Measurements from ENCODE around the gene GPR180. TPM values are rescaled to one million over a fixed set of nuclear protein-coding genes. Genes with fewer than 3 reads are reported as not detected.

The GPR180 gene
- total RNA-seq (2014; rRNA removed; shearing (Covaris generic)) (8.7 and 9.5 TPM in 2 replicates), polyA plus RNA-seq (2016; fragmentation: Nextera tagmentation; extraction: Ambion mirVana) (3.1 and 3.7 TPM in 2 replicates)
- long read RNA-seq, full-length matches to known transcripts: 6 of 12 reads
- long read RNA-seq, partial matches to known transcripts: 0 of 12 reads
- long read RNA-seq, other reads (novel, unspliced or antisense): 6 of 12 reads

GRCh38 chr13:94601446-94602431 is at the start of gene GPR180:
GPR180 (plus strand) TSS chr13:94601857; CDS start chr13:94601928, 71 bp downstream.
- Mint-ChIP-seq H3K4me1 (peaks cover 10% of the 10 kb centered on the region), H3K27ac (peak within 1 kb of the TSS; percentile 83; the same call in 1 of the 2 replicates), H3K36me3 (ENCODE audit: low read depth) (peaks cover 17% of the 10 kb centered on the region), H3K9me3 (peaks cover 16% of the 10 kb centered on the region), H3K4me3 (peak within 1 kb of the TSS; percentile 89), H3K27me3 (ENCODE audit: insufficient read depth, low read depth, poor library complexity) (peaks cover 22% of the 10 kb centered on the region)
- ATAC-seq (peak; percentile 98), DNase-seq (ENCODE audit: low spot score) (peak; percentile 99)
- Histone ChIP-seq H3K79me2 (replicated peaks; ENCODE audit: insufficient read depth) (peaks cover 31% of the 10 kb centered on the region), H3K4me3 (peak within 1 kb of the TSS; percentile 77), H3K4me1 (ENCODE audit: insufficient read depth) (peaks cover 12% of the 10 kb centered on the region; the same call in 1 of the 2 replicates), H4K20me1 (replicated peaks; ENCODE audit: insufficient read depth) (no peaks in the 10 kb centered on the region), H3K27ac (ENCODE audit: low read depth) (peak within 1 kb of the TSS; percentile 48; the same call in 1 of the 2 replicates), H3K36me3 (ENCODE audit: insufficient read depth) (no peaks in the 10 kb centered on the region), H3F3A (replicated peaks; ENCODE audit: low read depth) (no peaks in the 10 kb centered on the region), H3K27me3 (ENCODE audit: insufficient read depth) (peaks cover 13% of the 10 kb centered on the region), H3K4me2 (peak within 1 kb of the TSS; percentile 89), H3K9me2 (ENCODE audit: insufficient read depth) (no peaks in the 10 kb centered on the region), H2AFZ (peak within 1 kb of the TSS; percentile 80; the same call in 1 of the 2 replicates)
- TF ChIP-seq EZH2 (IDR thresholded peaks at IDR 0.05; ENCODE audit: low read depth, unreplicated experiment) (no peak), ETS1 (IDR thresholded peaks at IDR 0.05) (no peak), CREB1 (CRISPR knock-in tag; IDR thresholded peaks at IDR 0.05; ENCODE audit: low read depth) (peak; percentile 71), CTCF (conservative IDR thresholded peaks at IDR 0.05; ENCODE audit: low read depth in 2 of 2) (no peak), ZNF114 (CRISPR knock-in tag; IDR thresholded peaks at IDR 0.05) (no peak), POLR2AphosphoS5 (IDR thresholded peaks at IDR 0.05; ENCODE audit: low read depth) (peak; percentile 88)

DNA sequence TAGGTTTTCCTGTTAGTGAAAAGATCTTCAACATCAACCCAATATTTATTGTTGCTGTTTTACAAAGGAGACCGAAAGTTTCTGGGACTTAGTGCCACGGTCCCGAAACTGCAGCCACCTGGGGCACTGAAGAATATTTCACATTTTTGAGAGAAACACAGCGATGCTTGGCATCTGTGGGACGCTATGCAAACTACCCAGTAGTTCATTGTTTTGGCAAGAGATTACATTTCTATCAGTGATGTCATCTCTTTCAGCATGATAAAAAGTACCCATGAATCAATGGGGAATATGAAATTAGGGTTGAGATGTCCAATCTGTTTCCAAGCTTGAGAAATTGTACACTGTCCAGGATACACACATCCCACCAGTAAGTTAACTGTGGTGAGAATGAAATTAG is 49.6 kb upstream of the GPR180 start:
- no peak overlapping the region for H3K27ac Mint-ChIP-seq
- TF ChIP-seq ZNF331 (CRISPR knock-in tag; IDR thresholded peaks at IDR 0.05; ENCODE audit: low read depth): no peak
- no peak for TF ChIP-seq EZH2 (IDR thresholded peaks at IDR 0.05; ENCODE audit: low read depth, unreplicated experiment)
- no peak for TF ChIP-seq STAT1 (IDR thresholded peaks at IDR 0.05; ENCODE audit: unreplicated experiment)
- no peak for TF ChIP-seq EZH2phosphoT487 (IDR thresholded peaks at IDR 0.05; ENCODE audit: unreplicated experiment)
- TF ChIP-seq CTCF (conservative IDR thresholded peaks at IDR 0.05; ENCODE audit: low read depth in 2 of 2): no peak
- TF ChIP-seq JUNB (IDR thresholded peaks at IDR 0.05; ENCODE audit: unreplicated experiment): no peak
- TF ChIP-seq, protein P1, sequence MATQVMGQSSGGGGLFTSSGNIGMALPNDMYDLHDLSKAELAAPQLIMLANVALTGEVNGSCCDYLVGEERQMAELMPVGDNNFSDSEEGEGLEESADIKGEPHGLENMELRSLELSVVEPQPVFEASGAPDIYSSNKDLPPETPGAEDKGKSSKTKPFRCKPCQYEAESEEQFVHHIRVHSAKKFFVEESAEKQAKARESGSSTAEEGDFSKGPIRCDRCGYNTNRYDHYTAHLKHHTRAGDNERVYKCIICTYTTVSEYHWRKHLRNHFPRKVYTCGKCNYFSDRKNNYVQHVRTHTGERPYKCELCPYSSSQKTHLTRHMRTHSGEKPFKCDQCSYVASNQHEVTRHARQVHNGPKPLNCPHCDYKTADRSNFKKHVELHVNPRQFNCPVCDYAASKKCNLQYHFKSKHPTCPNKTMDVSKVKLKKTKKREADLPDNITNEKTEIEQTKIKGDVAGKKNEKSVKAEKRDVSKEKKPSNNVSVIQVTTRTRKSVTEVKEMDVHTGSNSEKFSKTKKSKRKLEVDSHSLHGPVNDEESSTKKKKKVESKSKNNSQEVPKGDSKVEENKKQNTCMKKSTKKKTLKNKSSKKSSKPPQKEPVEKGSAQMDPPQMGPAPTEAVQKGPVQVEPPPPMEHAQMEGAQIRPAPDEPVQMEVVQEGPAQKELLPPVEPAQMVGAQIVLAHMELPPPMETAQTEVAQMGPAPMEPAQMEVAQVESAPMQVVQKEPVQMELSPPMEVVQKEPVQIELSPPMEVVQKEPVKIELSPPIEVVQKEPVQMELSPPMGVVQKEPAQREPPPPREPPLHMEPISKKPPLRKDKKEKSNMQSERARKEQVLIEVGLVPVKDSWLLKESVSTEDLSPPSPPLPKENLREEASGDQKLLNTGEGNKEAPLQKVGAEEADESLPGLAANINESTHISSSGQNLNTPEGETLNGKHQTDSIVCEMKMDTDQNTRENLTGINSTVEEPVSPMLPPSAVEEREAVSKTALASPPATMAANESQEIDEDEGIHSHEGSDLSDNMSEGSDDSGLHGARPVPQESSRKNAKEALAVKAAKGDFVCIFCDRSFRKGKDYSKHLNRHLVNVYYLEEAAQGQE (IDR thresholded peaks at IDR 0.05; ENCODE audit: unreplicated experiment): no peak
- no peak for TF ChIP-seq ZNF114 (CRISPR knock-in tag; IDR thresholded peaks at IDR 0.05)

More for the DNA sequence above, 49.6 kb upstream of the GPR180 start:
- H3K4me1 ChIP-seq (ENCODE audit: insufficient read depth): peaks cover 9% of the 10 kb centered on the region
- Mint-ChIP-seq H3K36me3 (ENCODE audit: low read depth) (peaks cover 3% of the 10 kb centered on the region; the same call in 2 of the 3 replicates), H3K27me3 (ENCODE audit: insufficient read depth, low read depth, poor library complexity) (peaks cover 20% of the 10 kb centered on the region), H3K4me3 (no peak overlapping the region), H3K9me3 (peaks cover 5% of the 10 kb centered on the region; the same call in 2 of the 3 replicates), H3K4me1 (peaks cover 19% of the 10 kb centered on the region)
- no peaks in the 10 kb centered on the region for H3K36me3 ChIP-seq (ENCODE audit: insufficient read depth)
- no peak for DNase-seq (ENCODE audit: low spot score)
- no peaks in the 10 kb centered on the region for H4K20me1 ChIP-seq (replicated peaks; ENCODE audit: insufficient read depth)
- no peaks in the 10 kb centered on the region; the same call in 1 of the 2 replicates for H3F3A ChIP-seq (replicated peaks; ENCODE audit: low read depth)
- ATAC-seq: no peak
- H3K27ac ChIP-seq (ENCODE audit: low read depth): no peak overlapping the region
- H3K4me3 ChIP-seq: no peak overlapping the region
- no peaks in the 10 kb centered on the region for H3K27me3 ChIP-seq (ENCODE audit: insufficient read depth)
- no peak overlapping the region for H3K4me2 ChIP-seq
- H3K79me2 ChIP-seq (replicated peaks; ENCODE audit: insufficient read depth): no peaks in the 10 kb centered on the region
- H2AFZ ChIP-seq: no peak overlapping the region
- H3K9me2 ChIP-seq (ENCODE audit: insufficient read depth): no peaks in the 10 kb centered on the region
